Measurements from ENCODE around the gene PHF5A.
"Not testable (repeated sequence)": the region's sequence is repeated elsewhere in the genome, so short reads cannot be mapped to it uniquely, and the experiment has no call there.

Gene PHF5A

GRCh38 chr22:41437198-41437597 is 31.3 kb downstream of the PHF5A start:
- TF ChIP-seq Cebpa-rat (IDR thresholded peaks at IDR 0.05), result no peak
- no peaks in the 10 kb centered on the region for H3K27me3 ChIP-seq
- H3K36me3 ChIP-seq, result peaks cover 69 to 100% (median 93%) of the 10 kb centered on the region in 11 experiments

GRCh38 chr22:41436322-41437113 is 32.0 kb downstream of the PHF5A start:
- peaks cover 94 to 100% (median 98%) of the 10 kb centered on the region in 11 experiments for H4K20me1 ChIP-seq
- H3K4me3 ChIP-seq, result no peak overlapping the region

More at GRCh38 chr22:41437198-41437597, 31.3 kb downstream of the PHF5A start:
- H3K4me3 ChIP-seq, result no peak overlapping the region
- no peaks in the 10 kb centered on the region for H3K9me3 ChIP-seq (replicated peaks in 1 of 11)
- H3K27ac ChIP-seq, result no peak overlapping the region
- no peak overlapping the region; a peak in 1 of 22 replicates for H3K9ac ChIP-seq
- H4K20me1 ChIP-seq, result peaks cover 94 to 100% (median 98%) of the 10 kb centered on the region in 11 experiments
- peaks cover 26 to 36% (median 33%) of the 10 kb centered on the region in 10 experiments for H3K4me1 ChIP-seq
- no peak overlapping the region for H3K4me2 ChIP-seq

GRCh38 chr22:41435560-41435959 is 32.9 kb downstream of the PHF5A start:
- Histone ChIP-seq H3K27ac (no peak overlapping the region), H4K20me1 (peaks cover 89 to 100% (median 98%) of the 10 kb centered on the region in 11 experiments), H3K27me3 (no peaks in the 10 kb centered on the region), H3K4me1 (peaks cover 18 to 21% (median 20%) of the 10 kb centered on the region in 10 experiments), H3K36me3 (peaks cover 65 to 100% (median 92%) of the 10 kb centered on the region in 11 experiments), H3K9me3 (replicated peaks in 1 of 11) (no peaks in the 10 kb centered on the region), H3K9ac (peak overlapping the region in 2 of 11 experiments; percentile 13 to 19; a peak in 1 of 22 replicates), H3K4me3 (no peak overlapping the region), H3K4me2 (no peak overlapping the region)
- TF ChIP-seq Cebpa-rat (IDR thresholded peaks at IDR 0.05), result no peak

More at GRCh38 chr22:41436322-41437113, 32.0 kb downstream of the PHF5A start:
- Histone ChIP-seq H3K4me2 (no peak overlapping the region), H3K36me3 (peaks cover 69 to 100% (median 95%) of the 10 kb centered on the region in 11 experiments), H3K27ac (no peak overlapping the region), H3K4me1 (peaks cover 21 to 31% (median 27%) of the 10 kb centered on the region in 10 experiments), H3K27me3 (no peaks in the 10 kb centered on the region), H3K9ac (no peak overlapping the region; a peak in 2 of 22 replicates), H3K9me3 (replicated peaks in 1 of 11) (no peaks in the 10 kb centered on the region)
- no peak for TF ChIP-seq Cebpa-rat (IDR thresholded peaks at IDR 0.05)

GRCh38 chr22:41434361-41435003 is 34.0 kb downstream of the PHF5A start:
- peaks cover 64 to 91% (median 83%) of the 10 kb centered on the region in 11 experiments for H3K36me3 ChIP-seq
- peak overlapping the region in 2 of 11 experiments; percentile 8 to 24; a peak in 2 of 22 replicates for H3K9ac ChIP-seq
- not testable (repeated sequence) for H3K27me3 ChIP-seq; H3K4me3 ChIP-seq; H3K9me3 ChIP-seq (replicated peaks in 1 of 11); H3K4me2 ChIP-seq; H3K27ac ChIP-seq
- H3K4me1 ChIP-seq, result peaks cover 7 to 10% (median 9%) of the 10 kb centered on the region in 10 experiments; a peak in 19 of 20 replicates
- H4K20me1 ChIP-seq, result peaks cover 80 to 99% (median 94%) of the 10 kb centered on the region in 11 experiments

- H3K4me2 ChIP-seq; H3K9ac ChIP-seq; H3K4me1 ChIP-seq; H3K4me3 ChIP-seq; H3K27me3 ChIP-seq; H3K27ac ChIP-seq; H3K9me3 ChIP-seq (replicated peaks in 1 of 11): not testable (repeated sequence)
- Histone ChIP-seq H4K20me1 (peaks cover 70 to 96% (median 87%) of the 10 kb centered on the region in 11 experiments), H3K36me3 (peaks cover 64 to 84% (median 76%) of the 10 kb centered on the region in 11 experiments)
- 0 out of 22 replicates have a peak, but pooled peaks of 1 of the 11 experiments have one; percentile 8 for TF ChIP-seq Cebpa-rat (IDR thresholded peaks at IDR 0.05)
Measured at GRCh38 chr22:41433480-41433879, 35.0 kb downstream of the PHF5A start.

- peaks cover 52 to 81% (median 69%) of the 10 kb centered on the region in 11 experiments for H4K20me1 ChIP-seq
- no peak overlapping the region for H3K27ac ChIP-seq
- H3K36me3 ChIP-seq, result peaks cover 54 to 80% (median 65%) of the 10 kb centered on the region in 11 experiments
- H3K9ac ChIP-seq, result no peak overlapping the region
- H3K27me3 ChIP-seq, result no peaks in the 10 kb centered on the region
- TF ChIP-seq Cebpa-rat (IDR thresholded peaks at IDR 0.05), result no peak
- no peak overlapping the region for H3K4me2 ChIP-seq
- no peaks in the 10 kb centered on the region for H3K4me1 ChIP-seq
- H3K4me3 ChIP-seq, result no peak overlapping the region
- H3K9me3 ChIP-seq (replicated peaks in 1 of 11), result no peaks in the 10 kb centered on the region
Measured at GRCh38 chr22:41431656-41432055, 36.8 kb downstream of the PHF5A start.

- Histone ChIP-seq H3K4me2 (no peak overlapping the region), H3K4me3 (no peak overlapping the region), H3K9me3 (replicated peaks in 1 of 11) (no peaks in the 10 kb centered on the region), H3K27me3 (no peaks in the 10 kb centered on the region), H3K9ac (no peak overlapping the region), H3K36me3 (peaks cover 39 to 78% (median 55%) of the 10 kb centered on the region in 11 experiments), H4K20me1 (peaks cover 35 to 69% (median 52%) of the 10 kb centered on the region in 11 experiments), H3K4me1 (peaks cover 0 to 9% (median 0%) of the 10 kb centered on the region in 10 experiments; a peak in 3 of 20 replicates), H3K27ac (no peak overlapping the region)
- TF ChIP-seq Cebpa-rat (IDR thresholded peaks at IDR 0.05), result no peak
Measured at GRCh38 chr22:41429951-41430332, 38.5 kb downstream of the PHF5A start.

- Histone ChIP-seq H3K4me2 (no peak overlapping the region), H3K4me3 (no peak overlapping the region), H3K36me3 (peaks cover 34 to 78% (median 53%) of the 10 kb centered on the region in 11 experiments), H3K9me3 (replicated peaks in 1 of 11) (no peaks in the 10 kb centered on the region), H3K4me1 (peaks cover 0 to 9% (median 0%) of the 10 kb centered on the region in 10 experiments; a peak in 3 of 20 replicates), H3K27ac (no peak overlapping the region), H4K20me1 (peaks cover 29 to 63% (median 46%) of the 10 kb centered on the region in 11 experiments), H3K9ac (no peak overlapping the region), H3K27me3 (no peaks in the 10 kb centered on the region)
- TF ChIP-seq Cebpa-rat (IDR thresholded peaks at IDR 0.05), result no peak
Measured at GRCh38 chr22:41429232-41429950, 39.1 kb downstream of the PHF5A start.

Measured in BLaER1 treated with 17β-estradiol and CSF1 and Interleukin-3, amounts not matched to agents 10 nM and 100 nM (cell line).